Adrenal gland (tissue), 12 donors: ENCODE measurements around the gene NAV2. TPM values are rescaled to one million over a fixed set of nuclear protein-coding genes. Genes with fewer than 3 reads are reported as not detected.

Experiments used
- DNase-seq, 7 donors: peaks; one replicate each; pipeline ENCODE4 v3.0.0-alpha.2; 2019 to 2020
- H3K27ac ChIP-seq, 5 donors: fragments of 200-600 bp; sonication (generic) in 4 of 5; 1 replicate in 3 of 5; 2 replicates in 2 of 5; pipeline versions ENCODE4 v1.5.1 to v1.8.0; 2016 to 2020; ENCODE audit warnings: mild to moderate bottlenecking in 1 of 5
- H3K27me3 ChIP-seq: fragments of 200-600 bp; 2 replicates; pipeline ENCODE4 v1.8.0; 2021
- H3K36me3 ChIP-seq, 2 donors: fragments of 200-600 bp; replicated peaks in 1 of 2; 1 replicate in 1 of 2; 2 replicates in 1 of 2; pipeline versions ENCODE4 v1.5.1 to v1.8.0; 2018 to 2022
- H3K4me1 ChIP-seq, 2 donors: fragments of 200-600 bp; replicated peaks in 1 of 2; 1 replicate in 1 of 2; 2 replicates in 1 of 2; pipeline versions ENCODE4 v1.5.1 to v1.8.0; 2018 to 2021
- H3K4me3 ChIP-seq, 4 donors: fragments of 200-600 bp; sonication (generic) in 3 of 4; one replicate each; pipeline ENCODE4 v1.5.1; 2016 to 2018
- H3K9me3 ChIP-seq, 3 donors: fragments of 200-600 bp; sonication (generic) in 1 of 3; replicated peaks in 1 of 3; 1 replicate in 2 of 3; 2 replicates in 1 of 3; pipeline versions ENCODE4 v1.5.1 to v1.8.0; 2016 to 2021
- CTCF ChIP-seq, 6 experiments: fragments of 450-650 bp in 4 of 6; fragments of 200-600 bp in 2 of 6; sonication (generic) in 1 of 6; IDR thresholded peaks; 1 replicate in 5 of 6; 2 replicates in 1 of 6; pipeline versions ENCODE4 v1.5.1 to v1.8.0; 2016 to 2021; ENCODE audit warnings: antibody characterized with exemption in 6 of 6, mild to moderate bottlenecking in 2 of 6, moderate library complexity in 1 of 6
- POLR2A ChIP-seq, 2 donors: fragments of 450-650 bp; IDR thresholded peaks; one replicate each; pipeline ENCODE4 v1.6.1; 2017; ENCODE audit warnings: antibody characterized with exemption in 2 of 2, mild to moderate bottlenecking in 2 of 2, moderate library complexity in 1 of 2
- WGBS, 4 donors: extraction: QIAGEN DNeasy Blood & Tissue Kit in 2 of 4; methylation state at CpG; one replicate each; pipeline versions ENCODE4 v1.1.5 to v1.1.7; 2013 to 2017; 5-methylcytosine and 5-hydroxymethylcytosine counted together
- intact Hi-C, 2 donors: fragments of 100-400 bp; cut with DNase I; formaldehyde crosslinking; loops; one replicate each; pipeline versions ENCODE4 v1.14.1 to v1.15.0; 2022 to 2023
- polyA plus RNA-seq, 3 donors: library from polyadenylated mRNA; stranded (reverse); fragments of 200-250 nt in 2 of 3; fragments of 350-450 nt in 1 of 3; fragmentation: Illumina TruSeq in 1 of 3; extraction: RNeasy Lipid Tissue Mini Kit (QIAGEN cat#74804) in 1 of 3; gene quantifications; one replicate each; pipeline ENCODE4 v1.2.3, GENCODE V29; 2013 to 2014
- total RNA-seq, 9 donors: library from RNA; depleted of rRNA in 4 of 9; stranded (reverse); fragments of >200 nt in 4 of 9; fragments of 120-200 nt in 1 of 9; fragmentation: NEBNext Ultra II Directional in 1 of 9; extraction: Animal tissue kit (Norgen Biotek cat#: 25700) in 1 of 9; gene quantifications; one replicate each; pipeline versions ENCODE4 v1.1.0 to v1.2.4, GENCODE V29; 2013 to 2023
- donor health status: healthy with polysubstance abuse.
- donor health status: Bipolar disorder and iron deficiency.
- donor health status: DM: yes; HTN: yes; CAD: no.
- donor health status: DM: no; HTN: no; CAD: no.
- donor health status: DM: no; HTN: no; CAD: no.
- donor health status: DM: yes; HTN: yes; CAD: no.

The NAV2 gene
- total and polyA plus RNA-seq, 12 donors: 1.6 to 9.2 (median 5.5) TPM

- Histone ChIP-seq H3K4me1 (peaks cover 18% of the 10 kb centered on the region in 2 donors), H3K27ac (peak overlapping the region in 1 of 5 donors; percentile 68), H3K27me3 (no peaks in the 10 kb centered on the region), H3K4me3 (no peak overlapping the region), H3K36me3 (no peaks in the 10 kb centered on the region), H3K9me3 (no peaks in the 10 kb centered on the region)
- TF ChIP-seq POLR2A (IDR thresholded peaks at IDR 0.05): no peak
- no peak for TF ChIP-seq CTCF (IDR thresholded peaks at IDR 0.05)
- WGBS, 4 donors: 74 to 78% (median 76%) methylated on average over 8 of the region's 8 CpGs
- intact Hi-C loops: no loop called here
- DNase-seq: no peak
These were observed 35.1 kb upstream of the NAV2 start for GRCh38 chr11:19677381-19678080.

DNA sequence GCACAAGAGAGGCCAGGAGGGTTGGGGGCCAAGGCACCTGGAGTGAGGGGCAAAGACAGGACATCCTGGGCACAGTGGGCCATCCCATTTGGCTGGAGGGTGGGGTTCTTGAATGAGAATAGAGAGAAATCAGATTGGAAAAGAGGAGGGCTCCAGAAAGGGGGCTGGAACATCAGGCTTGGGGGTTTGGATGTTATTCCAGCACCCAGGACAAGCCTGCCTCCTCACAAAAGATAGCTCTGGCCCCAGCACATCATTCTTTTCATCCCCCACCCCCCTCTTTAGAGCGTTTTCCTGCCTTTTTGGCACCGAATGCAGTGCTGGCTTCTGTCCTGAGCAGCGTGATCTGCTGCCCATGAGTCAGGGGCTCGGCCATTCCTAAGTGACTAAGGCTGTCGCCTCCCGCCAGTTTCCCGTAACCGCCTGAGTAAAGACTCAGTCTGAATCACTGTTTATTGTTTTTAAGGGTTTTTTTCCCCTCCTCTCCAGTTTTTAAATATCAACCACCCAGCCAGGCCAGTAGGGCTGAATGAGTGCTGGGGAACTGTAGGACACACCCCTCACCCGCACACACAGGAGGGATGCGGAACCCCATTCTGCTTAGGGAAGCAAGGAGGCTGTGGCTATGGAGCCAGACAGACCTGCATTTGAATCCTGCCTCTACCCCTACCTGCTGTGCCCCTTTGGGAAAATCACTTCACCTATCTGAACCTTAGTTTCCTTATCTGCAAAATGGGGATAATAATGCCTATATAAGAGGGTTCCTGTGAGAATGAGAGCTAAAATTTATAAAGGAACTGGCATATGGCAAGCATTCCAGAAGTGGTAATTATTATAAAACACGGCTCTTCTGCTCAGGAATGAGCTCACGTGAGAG, 32.4 kb upstream of the NAV2 start:
- H3K27ac ChIP-seq: peak overlapping the region; percentile 55 to 90 (median 80)
- no peaks in the 10 kb centered on the region for H3K36me3 ChIP-seq
- peaks cover 23 to 33% of the 10 kb centered on the region in 2 donors for H3K4me1 ChIP-seq
- TF ChIP-seq CTCF (IDR thresholded peaks at IDR 0.05): peak in 4 of 6 experiments; percentile 6 to 45 (median 38)
- peak in 1 of 2 donors; percentile 52 for TF ChIP-seq POLR2A (IDR thresholded peaks at IDR 0.05)
- peak overlapping the region in 1 of 4 donors; percentile 11 for H3K4me3 ChIP-seq
- H3K27me3 ChIP-seq: no peaks in the 10 kb centered on the region
- H3K9me3 ChIP-seq: no peaks in the 10 kb centered on the region
- intact Hi-C loops: no loop called here
- 24 to 32% (median 27%) methylated on average over 12 of the region's 12 CpGs for WGBS, 4 donors
- DNase-seq: peak; percentile 88 to 98 (median 97)

DNA sequence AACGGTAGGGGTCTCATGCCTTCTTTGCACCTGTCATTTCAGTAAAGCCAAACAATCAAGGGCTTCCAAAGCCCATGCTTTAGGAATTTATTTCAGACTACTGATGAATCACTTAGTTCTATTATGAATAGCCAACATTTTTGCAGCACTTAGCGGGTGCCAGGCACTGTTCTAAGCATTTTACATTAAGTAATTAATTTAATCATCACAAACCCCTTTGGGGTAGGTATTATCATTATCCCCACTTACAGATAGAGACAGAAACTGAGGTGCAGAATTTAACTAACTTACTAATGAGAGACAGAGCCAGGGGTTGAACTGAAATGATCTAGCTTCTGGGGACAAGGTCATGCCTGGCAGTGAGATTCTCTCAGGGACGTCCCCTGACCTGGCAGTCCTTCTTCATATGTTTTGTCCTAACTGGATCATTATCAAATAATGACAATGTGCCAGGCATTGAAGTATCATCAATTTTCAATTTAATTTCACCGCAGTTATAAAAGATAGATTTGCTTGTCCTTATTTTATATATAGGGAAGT, 31.7 kb upstream of the NAV2 start:
- no peaks in the 10 kb centered on the region for H3K9me3 ChIP-seq
- peaks cover 23 to 33% of the 10 kb centered on the region in 2 donors for H3K4me1 ChIP-seq
- H3K27me3 ChIP-seq: no peaks in the 10 kb centered on the region
- no peaks in the 10 kb centered on the region for H3K36me3 ChIP-seq
- DNase-seq: peak in 4 of 7 donors; percentile 36 to 42 (median 39)
- peak overlapping the region in 1 of 4 donors; percentile 11 for H3K4me3 ChIP-seq
- H3K27ac ChIP-seq: peak overlapping the region; percentile 55 to 90 (median 80)
- intact Hi-C loops: no loop called here
- 34 to 42% (median 40%) methylated on average over 4 of the region's 4 CpGs for WGBS, 4 donors
- TF ChIP-seq POLR2A (IDR thresholded peaks at IDR 0.05): no peak
- TF ChIP-seq CTCF (IDR thresholded peaks at IDR 0.05): no peak
